ENCODE measurements around the gene CREB3L2.

CREB3L2 gene

DNA sequence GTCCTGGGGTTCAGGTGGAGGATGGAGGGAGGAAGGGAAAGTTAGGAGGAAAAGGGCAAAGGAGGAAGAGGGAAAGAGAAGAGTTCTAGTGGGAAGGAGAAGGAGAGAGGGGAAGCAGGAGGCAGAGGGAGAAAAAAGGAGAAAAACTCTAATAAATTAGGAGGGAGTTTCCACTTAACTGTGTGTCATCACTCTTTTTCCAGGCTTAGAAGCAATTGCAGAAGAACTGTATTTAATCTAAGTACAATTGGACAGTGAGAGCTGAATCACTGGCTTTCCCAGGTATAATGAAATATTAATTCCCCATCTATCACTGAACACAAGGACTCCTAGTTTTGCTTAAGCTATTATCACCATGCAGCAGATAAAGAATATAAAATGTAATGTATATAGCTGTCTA is 76.8 kb downstream of the CREB3L2 start (continued):
- TF ChIP-seq SP2 (tag by site-specific recombination; IDR thresholded peaks at IDR 0.05) (no peak), ZNF404 (tag by site-specific recombination; IDR thresholded peaks at IDR 0.05) (no peak), SALL2 (tag by site-specific recombination; IDR thresholded peaks at IDR 0.05; ENCODE audit: borderline replicate concordance) (no peak), ZBTB20 (tag by site-specific recombination; IDR thresholded peaks at IDR 0.05) (no peak), ZNF248 (tag by site-specific recombination; IDR thresholded peaks at IDR 0.05) (no peak), ZNF48 (tag by site-specific recombination; IDR thresholded peaks at IDR 0.05) (no peak), GLIS2 (tag by site-specific recombination; IDR thresholded peaks at IDR 0.05) (no peak), ZNF302 (tag by site-specific recombination; IDR thresholded peaks at IDR 0.05; ENCODE audit: low read depth) (no peak), YY2 (tag by site-specific recombination; IDR thresholded peaks at IDR 0.05) (no peak)
- TF ChIP-seq, protein P1, sequence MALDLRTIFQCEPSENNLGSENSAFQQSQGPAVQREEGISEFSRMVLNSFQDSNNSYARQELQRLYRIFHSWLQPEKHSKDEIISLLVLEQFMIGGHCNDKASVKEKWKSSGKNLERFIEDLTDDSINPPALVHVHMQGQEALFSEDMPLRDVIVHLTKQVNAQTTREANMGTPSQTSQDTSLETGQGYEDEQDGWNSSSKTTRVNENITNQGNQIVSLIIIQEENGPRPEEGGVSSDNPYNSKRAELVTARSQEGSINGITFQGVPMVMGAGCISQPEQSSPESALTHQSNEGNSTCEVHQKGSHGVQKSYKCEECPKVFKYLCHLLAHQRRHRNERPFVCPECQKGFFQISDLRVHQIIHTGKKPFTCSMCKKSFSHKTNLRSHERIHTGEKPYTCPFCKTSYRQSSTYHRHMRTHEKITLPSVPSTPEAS (tag by site-specific recombination; IDR thresholded peaks at IDR 0.05) = no peak

DNA sequence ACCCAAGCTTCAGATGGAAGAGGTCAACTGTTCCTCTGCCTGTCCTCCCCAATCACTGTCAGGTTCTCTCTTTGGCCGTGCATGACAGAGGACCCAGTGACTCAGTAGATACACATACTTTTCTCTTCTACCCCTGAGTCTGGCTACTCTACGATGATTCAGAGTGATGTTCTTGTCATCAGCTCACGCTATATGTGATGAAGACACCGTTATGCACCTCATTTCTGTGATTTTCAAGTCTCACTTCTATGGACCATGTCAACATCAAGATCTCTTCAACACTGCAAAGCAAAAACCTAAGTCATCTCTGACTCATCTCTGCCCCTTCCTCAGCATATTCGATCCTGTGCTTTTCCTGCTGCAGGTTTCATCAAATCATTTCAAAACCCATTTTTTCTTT is 78.5 kb downstream of the CREB3L2 start:
- Histone ChIP-seq H3K9me3 (ENCODE audit: control insufficient read depth, insufficient read depth, low read depth, low read length) (no peaks in the 10 kb centered on the region), H3K36me3 (ENCODE audit: control insufficient read depth in 2 of 2, insufficient read depth in 1 of 2, low read length in 2 of 2) (peaks cover 0 to 34% of the 10 kb centered on the region in 2 experiments; a peak in 1 of 3 replicates), H3K4me3 (ENCODE audit: low read depth, low read length) (no peak overlapping the region), H3K4me1 (ENCODE audit: control insufficient read depth, insufficient read depth, low read length) (no peaks in the 10 kb centered on the region), H3K27ac (ENCODE audit: extremely low read depth, low read depth, low read length) (no peak overlapping the region)
- POLR2A ChIA-PET = no interaction called here
- CTCF ChIA-PET = interaction anchor here (2.2 kb wide), 1 partner anchor 79 kb away, joined by 4 read pairs; no protein-coding TSS in a partner anchor
- no peak for TF ChIP-seq ZNF626 (tag by site-specific recombination; IDR thresholded peaks at IDR 0.05)
- TF ChIP-seq SP2 (tag by site-specific recombination; IDR thresholded peaks at IDR 0.05) = no peak
- TF ChIP-seq IKZF3 (tag by site-specific recombination; IDR thresholded peaks at IDR 0.05) = no peak
- no peak for TF ChIP-seq ZNF16 (tag by site-specific recombination; IDR thresholded peaks at IDR 0.05; ENCODE audit: low read depth)
- TF ChIP-seq ZNF707 (tag by site-specific recombination; IDR thresholded peaks at IDR 0.05) = no peak
- no peak for TF ChIP-seq ZNF133 (tag by site-specific recombination; IDR thresholded peaks at IDR 0.05)
- TF ChIP-seq, protein P2, sequence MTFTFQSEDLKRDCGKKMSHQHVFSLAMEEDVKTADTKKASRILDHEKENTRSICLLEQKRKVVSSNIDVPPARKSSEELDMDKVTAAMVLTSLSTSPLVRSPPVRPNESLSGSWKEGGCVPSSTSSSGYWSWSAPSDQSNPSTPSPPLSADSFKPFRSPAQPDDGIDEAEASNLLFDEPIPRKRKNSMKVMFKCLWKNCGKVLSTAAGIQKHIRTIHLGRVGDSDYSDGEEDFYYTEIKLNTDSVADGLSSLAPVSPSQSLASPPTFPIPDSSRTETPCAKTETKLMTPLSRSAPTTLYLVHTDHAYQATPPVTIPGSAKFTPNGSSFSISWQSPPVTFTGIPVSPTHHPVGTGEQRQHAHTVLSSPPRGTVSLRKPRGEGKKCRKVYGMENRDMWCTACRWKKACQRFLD (tag by site-specific recombination; IDR thresholded peaks at IDR 0.05) = no peak
- TF ChIP-seq TCF7L2 (IDR thresholded peaks at IDR 0.05; ENCODE audit: borderline replicate concordance, low read depth, low read length) = no peak
- no peak for TF ChIP-seq ZNF184 (tag by site-specific recombination; IDR thresholded peaks at IDR 0.05)
- TF ChIP-seq, protein P3, sequence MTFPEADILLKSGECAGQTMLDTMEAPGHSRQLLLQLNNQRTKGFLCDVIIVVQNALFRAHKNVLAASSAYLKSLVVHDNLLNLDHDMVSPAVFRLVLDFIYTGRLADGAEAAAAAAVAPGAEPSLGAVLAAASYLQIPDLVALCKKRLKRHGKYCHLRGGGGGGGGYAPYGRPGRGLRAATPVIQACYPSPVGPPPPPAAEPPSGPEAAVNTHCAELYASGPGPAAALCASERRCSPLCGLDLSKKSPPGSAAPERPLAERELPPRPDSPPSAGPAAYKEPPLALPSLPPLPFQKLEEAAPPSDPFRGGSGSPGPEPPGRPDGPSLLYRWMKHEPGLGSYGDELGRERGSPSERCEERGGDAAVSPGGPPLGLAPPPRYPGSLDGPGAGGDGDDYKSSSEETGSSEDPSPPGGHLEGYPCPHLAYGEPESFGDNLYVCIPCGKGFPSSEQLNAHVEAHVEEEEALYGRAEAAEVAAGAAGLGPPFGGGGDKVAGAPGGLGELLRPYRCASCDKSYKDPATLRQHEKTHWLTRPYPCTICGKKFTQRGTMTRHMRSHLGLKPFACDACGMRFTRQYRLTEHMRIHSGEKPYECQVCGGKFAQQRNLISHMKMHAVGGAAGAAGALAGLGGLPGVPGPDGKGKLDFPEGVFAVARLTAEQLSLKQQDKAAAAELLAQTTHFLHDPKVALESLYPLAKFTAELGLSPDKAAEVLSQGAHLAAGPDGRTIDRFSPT (tag by site-specific recombination; IDR thresholded peaks at IDR 0.05) = no peak
- no peak for TF ChIP-seq ZNF23 (tag by site-specific recombination; IDR thresholded peaks at IDR 0.05; ENCODE audit: borderline replicate concordance)
- TF ChIP-seq ZNF701 (tag by site-specific recombination; IDR thresholded peaks at IDR 0.05) = no peak
- no peak for TF ChIP-seq ZNF324 (tag by site-specific recombination; IDR thresholded peaks at IDR 0.05)
- no peak for TF ChIP-seq ZNF776 (tag by site-specific recombination; IDR thresholded peaks at IDR 0.05; ENCODE audit: borderline replicate concordance)
- no peak for TF ChIP-seq ZSCAN23 (tag by site-specific recombination; IDR thresholded peaks at IDR 0.05)
- TF ChIP-seq ZNF223 (tag by site-specific recombination; IDR thresholded peaks at IDR 0.05) = no peak
- no peak for TF ChIP-seq ZNF76 (tag by site-specific recombination; IDR thresholded peaks at IDR 0.05; ENCODE audit: borderline replicate concordance, low read depth)
- TF ChIP-seq ZNF394 (tag by site-specific recombination; IDR thresholded peaks at IDR 0.05; ENCODE audit: borderline replicate concordance) = no peak
- TF ChIP-seq ZNF610 (tag by site-specific recombination; IDR thresholded peaks at IDR 0.05; ENCODE audit: borderline replicate concordance) = no peak
